ENCODE results near the gene CCNDBP1.
"Not testable (repeated sequence)": the region's sequence is repeated elsewhere in the genome, so short reads cannot be mapped to it uniquely, and the experiment has no call there.

Gene CCNDBP1

GRCh38 chr15:43218908-43219706, 33.9 kb downstream of the CCNDBP1 start:
- peak; percentile 66 for DNase-seq

- no peak for DNase-seq
Measured at GRCh38 chr15:43219929-43220928, 35.0 kb downstream of the CCNDBP1 start.

GRCh38 chr15:43220991-43221403, 35.8 kb downstream of the CCNDBP1 start, which contains the start of gene EPB42:
TSS of gene EPB42 (minus strand) at chr15:43221018. CDS start at chr15:43220825, 193 bp downstream.
- DNase-seq: no peak

- DNase-seq: no peak
Measured at GRCh38 chr15:43221422-43221821, 36.2 kb downstream of the CCNDBP1 start.

- DNase-seq: peak; percentile 77
Measured at GRCh38 chr15:43225201-43225949, 40.2 kb downstream of the CCNDBP1 start.

GRCh38 chr15:43225950-43226255, 40.7 kb downstream of the CCNDBP1 start:
- not testable (repeated sequence) for DNase-seq

GRCh38 chr15:43226436-43227305, 41.5 kb downstream of the CCNDBP1 start:
- no peak for DNase-seq

GRCh38 chr15:43229977-43230376, 44.8 kb downstream of the CCNDBP1 start:
- DNase-seq: no peak

GRCh38 chr15:43230640-43231115, 45.5 kb downstream of the CCNDBP1 start:
- DNase-seq: no peak

GRCh38 chr15:43232289-43232874, 47.2 kb downstream of the CCNDBP1 start:
- DNase-seq: no peak

- no peak for DNase-seq
Measured at GRCh38 chr15:43235536-43235935, 50.3 kb downstream of the CCNDBP1 start.

GRCh38 chr15:43237842-43238470, 52.8 kb downstream of the CCNDBP1 start:
- DNase-seq: no peak

- DNase-seq: no peak
Measured at GRCh38 chr15:43238671-43239131, 53.5 kb downstream of the CCNDBP1 start.

GRCh38 chr15:43239732-43240491, 54.7 kb downstream of the CCNDBP1 start:
- no peak for DNase-seq

- DNase-seq: no peak
Measured at GRCh38 chr15:43241100-43241499, 55.9 kb downstream of the CCNDBP1 start.

GRCh38 chr15:43242616-43243015, 57.4 kb downstream of the CCNDBP1 start:
- DNase-seq: no peak

GRCh38 chr15:43243020-43243645, 57.9 kb downstream of the CCNDBP1 start:
- DNase-seq: no peak

- DNase-seq: no peak
Measured at GRCh38 chr15:43244092-43244491, 58.9 kb downstream of the CCNDBP1 start.

- no peak for DNase-seq
Measured at GRCh38 chr15:43246261-43246774, 61.1 kb downstream of the CCNDBP1 start.
